A549 treated with Mapracorat at 1 μM for 4 hours (cell line): Measurements from ENCODE around the gene TRMO. TPM values are rescaled to one million over a fixed set of nuclear protein-coding genes. Genes with fewer than 3 reads are reported as not detected.

Experiments
- total RNA-seq: library from RNA; stranded (reverse); fragments of 200-300 nt; extraction: Qiagen RNA extraction; gene quantifications from 5 replicates; pipeline ENCODE4 v1.2.3, GENCODE V29; 2022

The TRMO gene, protein sequence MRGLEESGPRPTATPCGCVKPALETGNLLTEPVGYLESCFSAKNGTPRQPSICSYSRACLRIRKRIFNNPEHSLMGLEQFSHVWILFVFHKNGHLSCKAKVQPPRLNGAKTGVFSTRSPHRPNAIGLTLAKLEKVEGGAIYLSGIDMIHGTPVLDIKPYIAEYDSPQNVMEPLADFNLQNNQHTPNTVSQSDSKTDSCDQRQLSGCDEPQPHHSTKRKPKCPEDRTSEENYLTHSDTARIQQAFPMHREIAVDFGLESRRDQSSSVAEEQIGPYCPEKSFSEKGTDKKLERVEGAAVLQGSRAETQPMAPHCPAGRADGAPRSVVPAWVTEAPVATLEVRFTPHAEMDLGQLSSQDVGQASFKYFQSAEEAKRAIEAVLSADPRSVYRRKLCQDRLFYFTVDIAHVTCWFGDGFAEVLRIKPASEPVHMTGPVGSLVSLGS
- total RNA-seq = 11.1 to 13.7 TPM (median 13.3 TPM) in 5 replicates

DNA sequence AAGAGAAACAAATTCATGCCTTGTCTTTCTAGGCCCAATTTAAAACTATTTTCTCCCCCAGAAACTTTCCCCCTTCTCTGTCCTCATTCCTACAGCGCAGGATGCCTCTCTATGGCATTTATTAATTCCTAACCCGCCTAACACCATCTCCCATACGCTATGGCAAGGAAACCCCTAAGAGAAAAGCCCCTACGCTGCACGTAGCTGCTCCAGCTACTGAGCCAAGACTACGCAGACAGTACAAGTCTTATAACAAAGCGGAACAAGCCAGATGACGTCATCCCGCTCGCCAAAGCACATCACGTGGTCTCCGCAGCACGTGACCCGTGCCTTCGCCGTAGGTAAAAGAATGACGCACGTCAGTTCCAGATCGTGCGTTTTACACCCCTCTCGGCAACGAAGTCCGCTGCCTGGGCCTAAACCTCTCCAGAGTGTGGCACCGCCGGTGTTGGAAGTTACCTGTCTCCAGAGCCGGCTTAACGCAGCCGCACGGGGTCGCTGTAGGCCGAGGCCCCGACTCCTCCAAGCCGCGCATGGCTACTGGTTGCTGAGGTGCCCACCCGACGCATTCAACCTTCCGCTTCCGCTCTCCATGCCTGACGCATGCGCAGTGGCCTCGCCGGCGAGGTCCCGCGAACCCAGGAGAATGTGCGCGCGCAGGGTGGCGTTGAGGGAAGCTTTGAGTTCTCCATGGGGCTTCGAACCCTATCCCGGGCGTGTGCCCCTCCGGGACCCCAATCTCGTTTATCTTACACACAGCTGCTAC, at the start of gene TRMO:
Gene TRMO, minus strand, starts transcription at position 542 of the 766 bp plus-strand sequence. Its CDS starts 7 bp downstream, at position 535.

DNA sequence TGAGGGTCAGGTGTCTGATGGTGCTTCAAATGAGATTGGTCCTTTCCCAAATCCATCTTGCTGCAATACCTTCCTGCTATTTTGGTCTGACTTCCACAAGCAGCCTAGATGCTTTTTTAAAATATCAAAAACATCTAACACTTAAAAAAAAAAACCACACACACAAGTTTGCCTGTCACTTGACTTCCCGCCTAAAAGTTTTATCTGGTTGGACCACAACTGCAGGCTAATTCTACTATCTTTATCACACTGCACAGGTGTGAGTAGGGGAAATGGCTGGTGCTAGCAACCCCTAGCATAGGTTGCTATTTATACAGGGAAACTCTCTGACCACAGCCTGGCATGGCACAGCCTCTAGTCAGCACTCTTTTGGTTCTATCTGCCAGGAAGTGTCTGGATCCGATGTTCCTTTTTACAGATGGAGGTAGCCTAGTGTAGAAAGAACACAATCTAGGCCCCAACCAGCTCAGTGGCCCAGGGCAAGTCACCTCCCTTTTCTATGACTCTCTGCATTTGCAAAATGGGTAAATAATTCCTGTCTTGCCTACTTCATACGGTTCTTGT, 15.9 kb upstream of the TRMO start, which contains the start of gene HEMGN:
Gene HEMGN, minus strand, starts transcription at position 92 of the 564 bp plus-strand sequence. Its CDS starts 36 bp downstream, at position 56.

Other genes starting within 250 kb of the TRMO start
- 12.2 to 15.8 TPM (median 13.3 TPM) in 5 replicates for gene XPA, start 225.2 kb downstream of the TRMO start, total RNA-seq
- 2.5 to 4.0 TPM (median 3.3 TPM) in 5 replicates for gene FOXE1, start 69.3 kb downstream of the TRMO start, total RNA-seq
- not detected in 5 replicates for gene HEMGN, start 15.7 kb upstream of the TRMO start, total RNA-seq
- gene ANP32B, start 60.8 kb upstream of the TRMO start, total RNA-seq = 279 to 316 TPM (median 299 TPM) in 5 replicates
- gene NANS, start 134.2 kb upstream of the TRMO start, total RNA-seq = 63.5 to 72.6 TPM (median 67.8 TPM) in 5 replicates
- gene TRIM14, start 196.7 kb upstream of the TRMO start, total RNA-seq = 10.8 to 14.4 TPM (median 13.3 TPM) in 5 replicates